IMR-90 (cell line): ENCODE results near the gene EPS8. TPM values are rescaled to one million over a fixed set of nuclear protein-coding genes. Genes with fewer than 3 reads are reported as not detected.

Source experiments
- ATAC-seq: fragments of 200-7000 bp; cut with Tn5 transposase; 2 replicates; pipeline ENCODE4 v1.9.1; 2020; ENCODE audit warnings: low read depth, mild to moderate bottlenecking, moderate library complexity
- BruUV-seq: library from RNA; stranded (reverse); fragments of 400-500 nt; replicated peaks from 2 replicates; lab custom pipeline; 2021; lab: Mats Ljungman, UMichigan
- CTCF ChIA-PET: fragments of 300-600 bp; formaldehyde crosslinking; extraction: SDS; loops from one replicate; lab custom pipeline; 2021; ENCODE audit warnings: antibody characterized with exemption; lab: Yijun Ruan, JAX
- POLR2A ChIA-PET: fragments of 300-600 bp; sonication (Branson Sonifier 250); formaldehyde crosslinking; loops from one replicate; lab custom pipeline; 2022; ENCODE audit warnings: antibody characterized with exemption; ENCODE audit not compliant: unreplicated experiment; lab: Charles Lee
- DNase-seq: peaks from one replicate; pipeline ENCODE4 v3.0.0; 2013
- H2AFZ ChIP-seq: replicated peaks from 2 replicates; pipeline ENCODE3; 2013; ENCODE audit warnings: low read length, mild to moderate bottlenecking; ENCODE audit not compliant: poor library complexity
- H2AK5ac ChIP-seq: 2 replicates; pipeline ENCODE4 v1.6.1; 2013; ENCODE audit warnings: low read depth, low read length, inconsistent platforms
- H2AK9ac ChIP-seq: replicated peaks from 2 replicates; pipeline ENCODE3; 2013; ENCODE audit warnings: mild to moderate bottlenecking, low read depth, low read length, moderate library complexity; ENCODE audit not compliant: poor library complexity
- H2BK120ac ChIP-seq: 2 replicates; pipeline ENCODE4 v1.6.1; 2013; ENCODE audit warnings: low read depth, low read length, inconsistent platforms
- H2BK15ac ChIP-seq: 3 replicates; pipeline ENCODE4 v1.6.1; 2013; ENCODE audit warnings: low read depth, low read length, inconsistent platforms
- H2BK20ac ChIP-seq: 2 replicates; pipeline ENCODE4 v1.6.1; 2013; ENCODE audit warnings: low read depth, mild to moderate bottlenecking, inconsistent platforms, low read length, moderate library complexity
- H2BK5ac ChIP-seq: 2 replicates; pipeline ENCODE4 v1.6.1; 2013; ENCODE audit warnings: mild to moderate bottlenecking, low read depth, low read length, inconsistent platforms; ENCODE audit not compliant: poor library complexity, severe bottlenecking
- H3K14ac ChIP-seq: replicated peaks from 2 replicates; pipeline ENCODE4 v1.6.1; 2013; ENCODE audit warnings: low read depth, low read length, inconsistent platforms
- H3K18ac ChIP-seq: 2 replicates; pipeline ENCODE4 v1.6.1; 2013; ENCODE audit warnings: low read depth, low read length, control low read depth
- H3K23ac ChIP-seq: 2 replicates; pipeline ENCODE4 v1.6.1; 2013; ENCODE audit warnings: low read depth, low read length, inconsistent platforms
- H3K27ac ChIP-seq: 2 replicates; pipeline ENCODE4 v1.5.1; 2013; ENCODE audit warnings: mild to moderate bottlenecking, control low read depth, low read length; ENCODE audit not compliant: insufficient read depth
- H3K27me3 ChIP-seq: 2 replicates; pipeline ENCODE4 v1.6.1; 2013; ENCODE audit warnings: low read length; ENCODE audit not compliant: control insufficient read depth, insufficient read depth
- H3K36me3 ChIP-seq: 2 replicates; pipeline ENCODE4 v1.6.1; 2013; ENCODE audit warnings: low read length, mixed read lengths; ENCODE audit not compliant: control insufficient read depth, insufficient read depth
- H3K4ac ChIP-seq: 2 replicates; pipeline ENCODE4 v1.6.1; 2013; ENCODE audit warnings: low read depth, low read length, inconsistent platforms
- H3K4me1 ChIP-seq: 2 replicates; pipeline ENCODE4 v1.6.1; 2013; ENCODE audit warnings: low read length, mixed read lengths; ENCODE audit not compliant: control insufficient read depth, insufficient read depth
- H3K4me2 ChIP-seq: 2 replicates; pipeline ENCODE4 v1.6.1; 2013; ENCODE audit warnings: low read depth, mild to moderate bottlenecking, control low read depth, low read length, moderate library complexity
- H3K4me3 ChIP-seq: 2 replicates; pipeline ENCODE4 v1.5.1; 2013; ENCODE audit warnings: low read depth, mild to moderate bottlenecking, control low read depth, low read length, moderate library complexity; ENCODE audit not compliant: insufficient read depth
- H3K56ac ChIP-seq: 2 replicates; pipeline ENCODE4 v1.6.1; 2013; ENCODE audit warnings: low read length, inconsistent platforms; ENCODE audit not compliant: insufficient read depth; ENCODE audit errors: extremely low read depth
- H3K79me1 ChIP-seq, 2 experiments: 2 replicates each; pipeline ENCODE4 v1.6.1; 2013; ENCODE audit warnings: low read length in 2 of 2, inconsistent platforms in 1 of 2, low read depth in 1 of 2
- H3K9ac ChIP-seq: 2 replicates; pipeline ENCODE4 v1.6.1; 2013; ENCODE audit warnings: low read depth, low read length, control low read depth
- H3K9me1 ChIP-seq: 2 replicates; pipeline ENCODE4 v1.6.1; 2013; ENCODE audit warnings: low read length, inconsistent platforms; ENCODE audit not compliant: insufficient read depth
- H3K9me3 ChIP-seq: 2 replicates; pipeline ENCODE4 v1.6.1; 2013; ENCODE audit warnings: low read length; ENCODE audit not compliant: control insufficient read depth, insufficient read depth
- H4K20me1 ChIP-seq: 2 replicates; pipeline ENCODE4 v1.6.1; 2013; ENCODE audit warnings: low read length, inconsistent platforms; ENCODE audit not compliant: insufficient read depth
- H4K5ac ChIP-seq: 2 replicates; pipeline ENCODE4 v1.6.1; 2013; ENCODE audit warnings: mild to moderate bottlenecking, low read depth, low read length, control low read depth
- H4K8ac ChIP-seq, 2 experiments: 2 replicates each; pipeline ENCODE4 v1.6.1; 2013; ENCODE audit warnings: low read depth in 2 of 2, low read length in 2 of 2, control low read depth in 1 of 2, inconsistent platforms in 1 of 2
- H4K91ac ChIP-seq: 2 replicates; pipeline ENCODE4 v1.6.1; 2013; ENCODE audit warnings: low read depth, low read length, inconsistent platforms; ENCODE audit not compliant: insufficient read depth
- CEBPB ChIP-seq: IDR thresholded peaks from 2 replicates; pipeline ENCODE4 v1.6.1; 2012; ENCODE audit warnings: low read depth, low read length, improper control_type of control experiment
- FOS ChIP-seq: fragments of 150-350 bp; IDR thresholded peaks from 2 replicates; pipeline ENCODE4 v1.6.1; 2016; ENCODE audit warnings: low read depth, low read length
- MAZ ChIP-seq: IDR thresholded peaks from 2 replicates; pipeline ENCODE4 v1.6.1; 2012; ENCODE audit warnings: low read depth, mild to moderate bottlenecking, low read length, improper control_type of control experiment, moderate library complexity, borderline replicate concordance
- MXI1 ChIP-seq: IDR thresholded peaks from 2 replicates; pipeline ENCODE4 v1.6.1; 2012; ENCODE audit warnings: low read depth, mild to moderate bottlenecking, low read length, moderate library complexity, borderline replicate concordance
- NFE2L2 ChIP-seq: fragments of 150-350 bp; IDR thresholded peaks from 2 replicates; pipeline ENCODE4 v1.6.1; 2016; ENCODE audit warnings: low read depth, mild to moderate bottlenecking, low read length
- POLR2A ChIP-seq: IDR thresholded peaks from 2 replicates; pipeline ENCODE4 v1.6.1; 2012; ENCODE audit warnings: mild to moderate bottlenecking, low read depth, low read length
- RAD21 ChIP-seq: IDR thresholded peaks from 2 replicates; pipeline ENCODE4 v1.6.1; 2012; ENCODE audit warnings: low read length, improper control_type of control experiment
- SMC3 ChIP-seq: fragments of 150-350 bp; IDR thresholded peaks from 2 replicates; pipeline ENCODE4 v1.6.1; 2016; ENCODE audit warnings: low read depth, mild to moderate bottlenecking, antibody characterized with exemption, low read length, moderate library complexity
- WGBS, 2 experiments: methylation state at CpG; one replicate each; pipeline versions ENCODE4 v1.1.5 to v1.1.7; 2013; ENCODE audit warnings: missing lambda C conversion rate in 2 of 2; ENCODE audit not compliant: insufficient read length in 1 of 2; ENCODE audit errors: extremely low coverage in 2 of 2; 5-methylcytosine and 5-hydroxymethylcytosine counted together
- dilution Hi-C: fragments of 300-500 bp; cut with HindIII; formaldehyde crosslinking; loops from one replicate; pipeline ENCODE4 v1.14.3; 2018; ENCODE audit warnings: low sequenced_read_pairs; ENCODE audit not compliant: unreplicated experiment
- in situ Hi-C: fragments of 300-500 bp; cut with MboI; formaldehyde crosslinking; loops from 3 replicates; pipeline ENCODE4 v1.14.3; 2019; ENCODE audit warnings: low sequenced_read_pairs, inconsistent platforms, mixed read lengths
- intact Hi-C: fragments of 100-400 bp; cut with micrococcal nuclease; formaldehyde crosslinking; loops from 2 replicates; pipeline ENCODE4 v1.10.0; 2022
- polyA plus RNA-seq, 3 experiments: library from polyadenylated mRNA; depleted of rRNA; stranded (reverse); fragments of >200 nt; gene quantifications; 2 replicates each; pipeline ENCODE4 v1.2.3, GENCODE V29; 2012; ENCODE audit warnings: low replicate concordance in 1 of 3
- total RNA-seq: library from RNA; depleted of rRNA; stranded (reverse); fragments of >200 nt; gene quantifications from 2 replicates; pipeline ENCODE4 v1.2.3, GENCODE V29; 2012

Gene EPS8
- total and polyA plus RNA-seq, 2 of the 4 experiments (the other 2 are of a cell fraction) = 45.1 to 104 TPM

- BruUV-seq = no TSS peak
- no peak overlapping the region for H2AK5ac ChIP-seq
- ChIA-PET POLR2A (no interaction called here), CTCF (interaction anchor here (0.6 kb wide), 1 partner anchor 312 kb away, joined by 4 read pairs; no protein-coding TSS in a partner anchor)
- in situ Hi-C loops (no loop called here), dilution Hi-C loops (no loop called here), intact Hi-C loops (no loop called here)
- no peak overlapping the region for H2AK9ac ChIP-seq
- peak overlapping the region; percentile 37; the same call in 1 of the 2 replicates for H2BK120ac ChIP-seq
- no peak for TF ChIP-seq POLR2A
- TF ChIP-seq MXI1 = no peak
- TF ChIP-seq FOS = no peak
- no peak for TF ChIP-seq MAZ
- no peak for TF ChIP-seq CEBPB
- no peak for TF ChIP-seq NFE2L2
- TF ChIP-seq RAD21 = no peak
- TF ChIP-seq SMC3 = no peak
- H4K5ac ChIP-seq = 0 out of 2 replicates have a peak overlapping the region, but pooled peaks have one; percentile 2
- ATAC-seq (no peak), DNase-seq (no peak)
- no peak overlapping the region; the same call in 1 of the 2 replicates for H4K91ac ChIP-seq
- no peaks in the 10 kb centered on the region for H3K27me3 ChIP-seq
- H3K9me3 ChIP-seq = no peaks in the 10 kb centered on the region; the same call in 1 of the 2 replicates
- no peak overlapping the region for H3K23ac ChIP-seq
- peak overlapping the region; percentile 74 for H3K18ac ChIP-seq
- H3K4me3 ChIP-seq = no peak overlapping the region
- no CpG with 5 or more reads among the region's 6 CpGs for WGBS, 2 experiments
- peaks cover 11% of the 10 kb centered on the region; the same call in 1 of the 2 replicates for H3K9me1 ChIP-seq
- peaks cover 2 to 8% of the 10 kb centered on the region in 2 experiments; a peak in 2 of 4 replicates for H3K79me1 ChIP-seq
- H3K4me2 ChIP-seq = peak overlapping the region; percentile 38; the same call in 1 of the 2 replicates
- H3K56ac ChIP-seq = no peak overlapping the region
- peak overlapping the region; percentile 15 for H2BK5ac ChIP-seq
- 0 out of 4 replicates have a peak overlapping the region, but pooled peaks of 1 of the 2 experiments have one; percentile 8 for H4K8ac ChIP-seq
- no peak overlapping the region for H3K27ac ChIP-seq
- no peak overlapping the region for H2BK15ac ChIP-seq
- H4K20me1 ChIP-seq = no peaks in the 10 kb centered on the region
- H2BK20ac ChIP-seq = no peak overlapping the region
- peaks cover 12% of the 10 kb centered on the region for H3K36me3 ChIP-seq
- H3K4me1 ChIP-seq = peaks cover 11% of the 10 kb centered on the region
- H3K9ac ChIP-seq = no peak overlapping the region
- H2AFZ ChIP-seq = no peak overlapping the region
- 0 out of 2 replicates have a peak overlapping the region, but pooled peaks have one; percentile 17 for H3K14ac ChIP-seq
- H3K4ac ChIP-seq = no peak overlapping the region; the same call in 1 of the 2 replicates
Observed at GRCh38 chr12:15650399-15651128, 138.6 kb downstream of the EPS8 start.
